HS-27A (cell line): Measurements from ENCODE around the gene TSHR.

Source experiments
- DNase-seq: peaks from one replicate; pipeline ENCODE4 v3.0.0-alpha.2; 2012; ENCODE audit warnings: low read depth, missing footprints

Gene TSHR

GRCh38 chr14:81178063-81178462, 222.6 kb downstream of the TSHR start:
- no peak for DNase-seq

GRCh38 chr14:81179631-81180030, 224.2 kb downstream of the TSHR start:
- no peak for DNase-seq

GRCh38 chr14:81187832-81188522, 232.6 kb downstream of the TSHR start:
- no peak for DNase-seq

- DNase-seq, result no peak
Measured at GRCh38 chr14:81192594-81192993, 237.2 kb downstream of the TSHR start.

GRCh38 chr14:81193924-81194633, 238.7 kb downstream of the TSHR start:
- no peak for DNase-seq
